NOMO-1 treated with DMSO at 0.1 percent for 48 hours (cell line): ENCODE measurements around the gene ZC3HAV1.
A peak's percentile ranks its signal among the peaks of the same experiment; 100 is the strongest.
"Not testable (repeated sequence)": the region's sequence is repeated elsewhere in the genome, so short reads cannot be mapped to it uniquely, and the experiment has no call there.

Experiments
- DNase-seq: peaks from one replicate; lab custom pipeline; 2025; ENCODE audit not compliant: unreplicated experiment; lab: John Stamatoyannopoulos, UW

ZC3HAV1 gene

GRCh38 chr7:139109188-139109982 lies at the start of gene ZC3HAV1:
ZC3HAV1 (minus strand) TSS chr7:139109720; CDS start chr7:139109331, 389 bp downstream.
- DNase-seq = peak; percentile 78

GRCh38 chr7:139153832-139154231 lies 44.3 kb upstream of the ZC3HAV1 start:
- DNase-seq = no peak

- no peak for DNase-seq
Observed at GRCh38 chr7:139152149-139152548, 42.6 kb upstream of the ZC3HAV1 start.

DNA sequence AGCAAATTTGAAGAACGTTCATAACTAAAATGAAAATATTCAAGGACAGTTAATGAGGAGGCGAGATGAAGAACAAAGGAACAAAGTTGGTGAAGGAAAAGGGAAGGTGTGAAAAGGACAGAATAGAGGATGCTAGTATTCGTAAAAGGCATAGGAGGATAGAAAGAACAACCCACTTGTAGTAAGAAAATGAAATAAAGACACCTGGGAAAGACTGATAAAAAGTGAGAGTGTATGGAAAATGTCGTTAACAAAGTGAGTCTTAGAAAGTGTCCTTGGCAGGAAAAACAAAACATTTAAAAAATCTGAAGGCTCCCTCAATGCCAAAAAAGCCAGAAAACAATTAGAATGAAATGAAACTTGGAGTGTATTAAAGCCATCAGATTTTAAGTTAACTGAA lies 29.6 kb upstream of the ZC3HAV1 start:
- no peak for DNase-seq

DNA sequence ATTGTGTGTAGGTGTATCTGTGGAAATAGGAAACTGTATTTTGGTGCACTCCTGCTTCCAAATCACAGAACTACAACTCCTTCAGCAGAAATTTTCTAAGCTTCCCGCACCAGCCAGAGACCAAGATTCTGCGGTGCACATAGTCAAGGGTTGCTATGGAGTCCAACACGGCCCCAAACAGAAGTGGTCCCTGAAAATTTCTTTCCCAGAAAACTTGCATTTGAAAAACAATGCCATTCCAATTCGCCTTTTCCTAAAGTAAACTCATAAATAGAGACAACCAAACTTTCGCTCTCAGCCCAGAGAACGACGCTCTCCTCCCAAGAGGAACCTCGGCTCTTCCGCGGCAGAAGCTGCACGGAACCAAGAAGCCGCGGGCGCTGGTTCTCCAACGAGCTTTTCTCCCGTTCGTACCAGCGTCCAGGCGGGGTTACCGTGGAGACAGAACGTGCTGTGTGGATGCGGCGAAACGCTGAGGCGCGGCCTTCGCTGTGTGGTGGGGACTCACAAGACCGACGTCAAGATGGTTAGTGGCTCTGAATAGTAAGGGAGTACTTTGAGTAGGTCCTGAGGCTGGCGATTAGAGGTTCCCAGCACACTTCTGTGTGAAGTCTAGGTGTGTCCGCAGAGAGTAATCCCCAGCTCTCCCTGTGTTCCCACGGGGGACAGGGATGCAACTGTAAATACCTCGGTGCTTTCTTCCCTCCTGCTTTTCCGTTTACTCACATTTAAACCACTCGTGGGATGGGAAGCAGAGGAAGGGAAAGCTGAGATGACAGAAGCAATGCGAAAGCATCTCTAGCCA lies 24.0 kb upstream of the ZC3HAV1 start:
- peak; percentile 71 for DNase-seq

GRCh38 chr7:139132887-139133286 lies 23.4 kb upstream of the ZC3HAV1 start:
- DNase-seq = no peak

- DNase-seq = peak; percentile 86
Observed at GRCh38 chr7:139131601-139132041, 22.1 kb upstream of the ZC3HAV1 start.

DNA sequence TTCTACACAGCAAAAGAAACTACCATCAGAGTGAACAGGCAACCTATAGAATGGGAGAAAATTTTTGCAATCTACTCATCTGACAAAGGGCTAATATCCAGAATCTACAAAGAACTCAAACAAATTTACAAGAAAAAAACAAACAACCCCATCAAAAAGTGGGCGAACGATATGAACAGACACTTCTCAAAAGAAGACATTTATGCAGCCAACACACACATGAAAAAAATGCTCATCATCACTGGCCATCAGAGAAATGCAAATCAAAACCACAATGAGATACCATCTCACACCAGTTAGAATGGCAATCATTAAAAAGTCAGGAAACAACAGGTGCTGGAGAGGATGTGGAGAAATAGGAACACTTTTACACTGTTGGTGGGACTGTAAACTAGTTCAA lies 20.3 kb upstream of the ZC3HAV1 start:
- not testable (repeated sequence) for DNase-seq

DNA sequence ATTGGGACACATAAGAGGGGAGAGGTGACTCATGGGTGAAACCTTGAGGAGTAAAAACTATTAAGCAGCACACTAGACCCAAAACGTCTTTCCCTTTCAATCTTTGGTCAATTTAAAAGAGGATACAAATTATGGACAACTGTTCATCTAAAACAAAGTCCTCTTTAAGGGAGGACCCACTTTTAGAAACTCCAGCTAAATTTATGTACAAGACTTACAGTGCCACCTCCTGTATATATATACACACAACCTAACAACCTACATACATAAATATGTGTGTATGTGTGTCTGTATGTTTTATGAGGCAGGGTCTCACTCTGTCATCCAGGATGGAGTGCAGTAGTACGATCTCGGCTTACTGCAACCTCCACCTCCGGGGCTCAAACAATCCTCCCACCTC lies 18.1 kb upstream of the ZC3HAV1 start:
- DNase-seq = peak; percentile 12

- DNase-seq = no peak
Observed at GRCh38 chr7:139125657-139126056, 16.1 kb upstream of the ZC3HAV1 start.

- not testable (repeated sequence) for DNase-seq
Observed at GRCh38 chr7:139124995-139125394, 15.5 kb upstream of the ZC3HAV1 start.

DNA sequence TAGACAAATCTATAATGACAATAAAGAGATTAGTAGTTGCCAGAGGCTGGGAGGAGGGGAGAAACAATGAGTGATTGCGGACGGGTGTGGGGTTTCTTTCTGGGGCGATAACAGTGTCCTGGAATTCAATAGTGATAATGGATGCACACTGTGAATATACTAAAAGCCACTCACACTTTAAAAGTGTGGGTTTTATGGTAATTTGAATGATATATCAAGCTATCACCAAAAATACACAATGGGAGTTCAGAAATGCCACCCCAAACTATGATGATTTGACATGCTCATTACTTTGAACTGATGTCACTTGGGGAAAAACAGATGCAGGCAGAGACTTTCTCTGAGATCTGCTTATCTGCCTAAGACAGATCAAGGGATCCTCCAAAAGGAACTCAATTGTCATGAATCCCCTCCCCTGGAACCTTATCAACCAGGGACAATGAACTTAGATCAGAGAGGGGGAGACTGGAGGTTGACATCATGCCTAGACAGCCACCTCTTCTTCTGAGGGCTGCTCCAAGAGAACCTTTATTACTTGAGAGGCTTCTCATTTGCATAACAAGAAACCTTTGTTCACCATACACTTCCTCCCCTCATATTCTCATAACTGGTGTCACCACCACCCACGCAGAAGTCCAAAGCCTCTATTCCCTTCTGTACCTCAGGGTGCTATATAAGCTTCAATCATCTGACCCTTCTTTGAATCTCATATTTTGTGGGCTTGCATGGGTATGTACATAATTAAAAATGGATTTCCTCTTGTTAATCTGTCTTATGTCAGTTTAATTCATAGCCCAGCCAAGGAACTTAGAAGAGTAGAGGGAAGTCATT lies 14.8 kb upstream of the ZC3HAV1 start:
- DNase-seq = no peak

DNA sequence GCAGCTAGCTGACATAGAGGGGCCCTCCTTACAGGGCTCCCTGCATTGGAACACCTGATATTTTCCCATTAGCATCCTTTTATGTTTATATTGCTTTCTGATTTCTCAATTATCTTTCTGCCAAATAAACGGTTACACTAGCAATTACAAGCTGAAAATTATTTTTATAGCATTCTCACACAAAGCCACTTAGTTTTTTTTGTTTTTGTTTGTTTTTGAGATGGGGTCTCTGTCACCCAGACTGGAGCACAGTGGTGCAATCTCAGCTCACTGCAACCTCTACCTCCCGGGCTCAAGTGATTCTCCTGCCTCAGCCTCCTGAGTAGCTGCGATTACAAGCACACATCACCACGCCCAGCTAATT lies 9.9 kb upstream of the ZC3HAV1 start:
- DNase-seq = no peak

GRCh38 chr7:139118805-139119485 lies 9.4 kb upstream of the ZC3HAV1 start:
- DNase-seq = peak; percentile 64

DNA sequence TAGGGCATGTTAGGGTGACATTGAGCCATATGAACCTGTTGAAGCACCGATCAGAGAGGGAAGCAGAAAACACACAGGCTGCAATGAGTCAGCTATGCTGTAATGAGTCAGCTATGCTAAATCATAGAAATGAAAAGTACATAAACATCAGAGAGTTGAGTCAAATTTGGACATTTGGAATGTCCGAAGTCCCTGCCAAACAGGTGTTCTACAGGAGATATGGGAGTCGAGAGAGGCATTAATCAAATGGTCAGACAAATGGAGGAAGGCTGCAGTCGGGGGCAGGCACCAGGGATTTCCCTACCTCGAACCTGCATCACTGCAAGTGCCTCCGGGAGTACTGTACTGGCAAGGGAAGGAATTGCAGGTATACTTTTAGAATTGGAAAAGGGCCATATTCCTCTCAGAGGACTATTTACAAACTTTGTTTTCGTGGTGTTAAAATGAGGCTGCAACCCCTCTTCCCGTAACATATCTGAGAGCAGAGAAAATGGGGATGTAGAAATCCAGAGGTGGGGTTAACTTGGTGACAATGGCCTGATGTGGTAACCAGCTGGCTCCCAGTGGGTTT lies 8.8 kb upstream of the ZC3HAV1 start:
- peak; percentile 16 for DNase-seq

DNA sequence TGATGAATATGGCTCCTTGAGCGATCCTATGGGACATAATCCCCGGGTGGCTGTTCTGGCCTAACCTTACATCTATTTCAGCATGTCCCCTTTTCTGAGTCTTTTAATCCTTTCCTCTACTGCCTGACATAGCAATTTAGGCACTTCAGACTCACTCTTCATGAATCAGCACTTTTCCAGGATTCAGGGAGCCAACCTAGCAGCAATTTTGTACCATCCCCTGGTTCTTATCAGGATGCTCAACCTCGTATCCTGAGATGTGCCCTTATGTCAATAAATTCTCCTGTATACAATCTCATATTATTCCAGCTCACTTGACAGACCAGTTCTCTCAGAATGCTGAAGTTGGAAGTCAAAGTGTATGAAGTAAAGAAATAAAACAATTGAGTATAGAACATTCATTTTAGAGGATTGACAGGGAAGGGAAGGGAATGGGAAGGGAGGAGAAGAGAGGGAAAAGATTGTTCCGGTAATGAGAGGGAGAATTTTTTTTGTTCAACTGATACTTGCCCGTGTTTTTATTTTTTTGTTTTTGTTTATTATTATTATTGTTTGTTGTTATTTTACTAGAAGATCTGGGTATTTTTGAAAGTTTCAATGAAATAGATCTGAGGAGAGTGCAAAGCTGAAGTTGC lies 8.2 kb upstream of the ZC3HAV1 start:
- no peak for DNase-seq

DNA sequence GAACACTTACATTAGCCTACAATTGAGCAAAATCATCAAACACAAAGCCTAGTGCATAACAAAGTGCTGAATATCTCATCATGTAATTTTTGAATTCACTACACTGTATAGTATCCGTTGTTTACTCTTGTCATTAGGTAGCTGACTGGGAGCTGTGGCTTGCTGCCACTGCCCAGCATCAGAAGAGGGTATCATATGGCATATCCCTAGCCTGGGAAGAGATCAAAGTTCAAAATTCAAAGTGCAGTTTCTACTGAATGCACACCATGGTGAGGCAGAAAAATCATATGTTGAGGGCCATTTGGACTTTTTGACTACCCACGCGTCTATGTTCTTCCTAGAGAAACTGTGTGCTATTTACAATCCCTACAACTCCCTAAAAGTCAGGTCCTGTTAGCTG lies 7.5 kb upstream of the ZC3HAV1 start:
- DNase-seq = no peak

- no peak for DNase-seq
Observed at GRCh38 chr7:139115104-139115503, 5.6 kb upstream of the ZC3HAV1 start.

GRCh38 chr7:139114585-139114984 lies 5.1 kb upstream of the ZC3HAV1 start:
- DNase-seq = no peak

- DNase-seq = no peak
Observed at GRCh38 chr7:139114018-139114417, 4.5 kb upstream of the ZC3HAV1 start.
